Colonic mucosa (tissue), 4 donors: ENCODE results near the gene SLC25A25. TPM values are rescaled to one million over a fixed set of nuclear protein-coding genes. Genes with fewer than 3 reads are reported as not detected.

Experiments used
- DNase-seq: peaks from one replicate; pipeline ENCODE4 v3.0.0-alpha.2; 2020
- H3K27ac ChIP-seq: fragments of 200-600 bp; one replicate; pipeline ENCODE4 v1.8.0; 2021
- H3K27me3 ChIP-seq: fragments of 200-600 bp; one replicate; pipeline ENCODE4 v1.8.0; 2021
- H3K36me3 ChIP-seq: fragments of 200-600 bp; one replicate; pipeline ENCODE4 v1.8.0; 2021
- H3K4me1 ChIP-seq: fragments of 200-600 bp; one replicate; pipeline ENCODE4 v1.8.0; 2021; ENCODE audit warnings: mild to moderate bottlenecking
- H3K4me3 ChIP-seq: fragments of 200-600 bp; one replicate; pipeline ENCODE4 v1.8.0; 2021
- H3K9ac ChIP-seq, 2 donors: one replicate each; pipeline ENCODE4 v1.7.0; 2013; ENCODE audit warnings: control low read depth in 2 of 2, low read depth in 2 of 2, low read length in 2 of 2
- H3K9me3 ChIP-seq: fragments of 200-600 bp; one replicate; pipeline ENCODE4 v1.8.0; 2021
- intact Hi-C: fragments of 100-400 bp; cut with DNase I; formaldehyde crosslinking; loops from one replicate; pipeline ENCODE4 v1.14.1; 2022
- total RNA-seq, 2 donors: library from RNA; stranded (reverse); fragmentation: NEBNext Ultra II Directional in 1 of 2; extraction: Animal tissue kit (Norgen Biotek cat#: 25700) in 1 of 2; gene quantifications; one replicate each; pipeline ENCODE4 v1.2.1, GENCODE V29; 2021
- TF ChIP-seq, protein P1 (sequence below): fragments of 200-600 bp; IDR thresholded peaks from one replicate; pipeline ENCODE4 v1.8.0; 2022; ENCODE audit warnings: antibody characterized with exemption, mild to moderate bottlenecking
- donor health status: healthy.
- donor health status: DM: no; HTN: no; CAD: no.
- donor health status: DM: no; HTN: no; CAD: no.

Gene SLC25A25
- total RNA-seq, 2 donors from 2014 or later, result 12.3 to 19.7 TPM

DNA sequence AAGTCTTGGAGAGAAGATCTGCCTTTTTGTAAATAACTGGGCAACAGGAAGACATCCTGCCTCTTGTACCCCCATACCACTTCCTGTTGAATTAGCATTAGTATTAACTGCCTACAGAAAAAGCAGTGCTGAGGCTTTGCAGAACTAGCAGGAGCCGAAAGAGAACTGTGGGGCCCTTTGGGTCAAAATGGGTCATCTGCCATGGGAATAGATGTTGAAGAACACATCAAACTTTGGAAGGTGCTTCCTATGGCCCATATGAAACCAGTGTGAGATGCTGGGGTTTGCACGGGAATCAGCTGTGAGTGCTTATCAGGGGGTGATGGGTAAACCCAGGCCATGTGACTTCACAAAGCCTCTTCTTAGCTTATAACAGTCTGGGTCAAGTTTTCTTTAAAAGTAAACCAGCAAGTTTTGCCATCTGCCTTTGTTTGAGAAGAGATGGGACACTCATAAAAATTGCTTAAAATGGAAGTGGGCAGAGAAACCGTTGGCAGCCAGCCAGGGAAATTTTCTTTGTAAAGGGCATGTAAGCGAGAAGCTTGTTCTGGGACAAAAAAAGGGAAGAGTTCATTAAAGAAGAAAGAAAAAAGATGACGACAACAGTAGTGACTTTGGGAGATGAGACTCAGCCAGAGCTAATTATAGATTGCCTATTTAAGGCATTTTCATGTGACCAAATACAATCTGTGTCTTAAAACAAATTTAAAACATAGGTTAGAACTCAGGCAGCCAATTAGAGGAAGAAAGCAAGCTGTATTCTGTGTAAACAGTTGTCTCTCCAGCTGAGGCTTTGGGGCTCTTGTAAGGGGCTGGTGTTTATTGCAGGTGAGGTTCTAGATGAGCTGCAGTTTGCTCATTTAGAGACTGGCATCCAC lies 4.4 kb downstream of the SLC25A25 start:
- no peaks in the 10 kb centered on the region for H3K9me3 ChIP-seq
- no peaks in the 10 kb centered on the region for H3K27me3 ChIP-seq
- intact Hi-C loops, result no loop called here
- H3K9ac ChIP-seq, result peak overlapping the region in 1 of 2 donors; percentile 82
- TF ChIP-seq, protein P1, sequence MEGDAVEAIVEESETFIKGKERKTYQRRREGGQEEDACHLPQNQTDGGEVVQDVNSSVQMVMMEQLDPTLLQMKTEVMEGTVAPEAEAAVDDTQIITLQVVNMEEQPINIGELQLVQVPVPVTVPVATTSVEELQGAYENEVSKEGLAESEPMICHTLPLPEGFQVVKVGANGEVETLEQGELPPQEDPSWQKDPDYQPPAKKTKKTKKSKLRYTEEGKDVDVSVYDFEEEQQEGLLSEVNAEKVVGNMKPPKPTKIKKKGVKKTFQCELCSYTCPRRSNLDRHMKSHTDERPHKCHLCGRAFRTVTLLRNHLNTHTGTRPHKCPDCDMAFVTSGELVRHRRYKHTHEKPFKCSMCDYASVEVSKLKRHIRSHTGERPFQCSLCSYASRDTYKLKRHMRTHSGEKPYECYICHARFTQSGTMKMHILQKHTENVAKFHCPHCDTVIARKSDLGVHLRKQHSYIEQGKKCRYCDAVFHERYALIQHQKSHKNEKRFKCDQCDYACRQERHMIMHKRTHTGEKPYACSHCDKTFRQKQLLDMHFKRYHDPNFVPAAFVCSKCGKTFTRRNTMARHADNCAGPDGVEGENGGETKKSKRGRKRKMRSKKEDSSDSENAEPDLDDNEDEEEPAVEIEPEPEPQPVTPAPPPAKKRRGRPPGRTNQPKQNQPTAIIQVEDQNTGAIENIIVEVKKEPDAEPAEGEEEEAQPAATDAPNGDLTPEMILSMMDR, result no peak
- peak; percentile 95 for DNase-seq
- no peaks in the 10 kb centered on the region for H3K36me3 ChIP-seq
- H3K4me3 ChIP-seq, result no peak overlapping the region
- peak overlapping the region; percentile 86 for H3K27ac ChIP-seq
- peaks cover 31% of the 10 kb centered on the region for H3K4me1 ChIP-seq

DNA sequence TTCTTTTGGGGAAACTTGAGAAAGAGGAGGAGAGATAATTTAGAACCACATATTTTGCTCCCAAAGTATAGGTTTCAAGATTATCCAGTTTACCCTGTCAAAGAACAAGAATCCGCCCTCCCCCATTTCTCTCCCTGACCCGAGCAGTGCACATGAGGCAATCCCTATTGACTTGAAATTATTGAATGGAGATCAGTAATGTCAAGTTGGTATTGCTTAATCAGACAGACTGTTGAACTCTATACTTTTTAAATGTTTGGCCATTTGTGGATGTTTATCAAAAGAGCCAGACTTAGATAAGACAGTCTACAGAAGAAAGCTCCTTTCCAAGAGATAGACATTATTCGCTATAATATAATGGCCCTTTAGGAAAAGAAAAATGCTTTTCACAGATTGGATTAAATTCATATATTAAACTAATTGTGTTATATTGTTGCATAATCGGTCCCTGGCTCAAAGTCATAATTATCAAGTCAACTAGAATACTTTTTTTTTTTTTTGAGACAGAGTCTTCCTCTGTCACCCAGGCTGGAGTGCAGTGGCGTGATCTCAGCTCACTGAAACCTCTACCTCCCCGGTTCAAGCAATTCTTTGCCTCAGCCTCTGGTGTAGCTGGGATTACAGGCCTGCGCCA lies 5.3 kb downstream of the SLC25A25 start:
- peak overlapping the region in 1 of 2 donors; percentile 82 for H3K9ac ChIP-seq
- intact Hi-C loops, result no loop called here
- DNase-seq, result no peak

DNA sequence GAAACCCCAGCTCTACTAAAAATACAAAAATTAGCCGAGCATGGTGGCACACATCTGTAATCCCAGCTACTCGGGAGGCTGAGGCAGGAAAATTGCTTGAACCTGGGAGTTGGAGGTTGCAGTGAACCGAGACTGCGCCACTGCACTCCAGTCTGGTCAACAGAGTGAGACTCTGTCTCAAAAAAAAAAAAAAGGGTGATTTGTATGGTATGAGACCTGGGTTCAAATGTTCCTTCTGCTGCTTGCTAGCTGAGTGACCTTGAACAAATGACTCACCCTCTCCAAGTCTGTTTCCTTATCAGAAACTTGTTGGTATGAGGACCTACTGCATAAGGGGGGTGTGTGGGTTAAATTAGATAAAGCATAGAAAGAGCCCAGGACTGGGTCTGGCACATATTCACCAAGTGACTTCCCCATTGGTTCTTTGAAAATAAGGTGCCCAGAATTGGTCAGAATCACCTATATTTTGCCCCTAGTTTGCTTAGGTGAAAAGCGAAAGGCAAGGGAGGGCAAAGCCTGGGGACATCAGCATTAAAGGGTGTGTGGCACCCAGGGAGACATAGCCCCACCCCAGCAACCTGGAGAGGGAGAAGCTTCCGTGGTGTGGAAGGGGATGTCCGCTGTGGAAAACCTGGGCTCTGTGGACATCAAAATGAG lies 9.9 kb downstream of the SLC25A25 start:
- Histone ChIP-seq H3K27me3 (no peaks in the 10 kb centered on the region), H3K4me3 (no peak overlapping the region), H3K9ac (peak overlapping the region; percentile 36 to 73), H3K9me3 (no peaks in the 10 kb centered on the region), H3K4me1 (peaks cover 12% of the 10 kb centered on the region), H3K27ac (peak overlapping the region; percentile 84), H3K36me3 (no peaks in the 10 kb centered on the region)
- intact Hi-C loops, result no loop called here
- no peak for DNase-seq
- TF ChIP-seq, protein P1, result no peak

More for the DNA sequence above, 5.3 kb downstream of the SLC25A25 start:
- Histone ChIP-seq H3K4me3 (no peak overlapping the region), H3K9me3 (no peaks in the 10 kb centered on the region), H3K27ac (peak overlapping the region; percentile 86), H3K36me3 (no peaks in the 10 kb centered on the region), H3K27me3 (no peaks in the 10 kb centered on the region), H3K4me1 (peaks cover 34% of the 10 kb centered on the region)
- TF ChIP-seq, protein P1, result no peak

DNA sequence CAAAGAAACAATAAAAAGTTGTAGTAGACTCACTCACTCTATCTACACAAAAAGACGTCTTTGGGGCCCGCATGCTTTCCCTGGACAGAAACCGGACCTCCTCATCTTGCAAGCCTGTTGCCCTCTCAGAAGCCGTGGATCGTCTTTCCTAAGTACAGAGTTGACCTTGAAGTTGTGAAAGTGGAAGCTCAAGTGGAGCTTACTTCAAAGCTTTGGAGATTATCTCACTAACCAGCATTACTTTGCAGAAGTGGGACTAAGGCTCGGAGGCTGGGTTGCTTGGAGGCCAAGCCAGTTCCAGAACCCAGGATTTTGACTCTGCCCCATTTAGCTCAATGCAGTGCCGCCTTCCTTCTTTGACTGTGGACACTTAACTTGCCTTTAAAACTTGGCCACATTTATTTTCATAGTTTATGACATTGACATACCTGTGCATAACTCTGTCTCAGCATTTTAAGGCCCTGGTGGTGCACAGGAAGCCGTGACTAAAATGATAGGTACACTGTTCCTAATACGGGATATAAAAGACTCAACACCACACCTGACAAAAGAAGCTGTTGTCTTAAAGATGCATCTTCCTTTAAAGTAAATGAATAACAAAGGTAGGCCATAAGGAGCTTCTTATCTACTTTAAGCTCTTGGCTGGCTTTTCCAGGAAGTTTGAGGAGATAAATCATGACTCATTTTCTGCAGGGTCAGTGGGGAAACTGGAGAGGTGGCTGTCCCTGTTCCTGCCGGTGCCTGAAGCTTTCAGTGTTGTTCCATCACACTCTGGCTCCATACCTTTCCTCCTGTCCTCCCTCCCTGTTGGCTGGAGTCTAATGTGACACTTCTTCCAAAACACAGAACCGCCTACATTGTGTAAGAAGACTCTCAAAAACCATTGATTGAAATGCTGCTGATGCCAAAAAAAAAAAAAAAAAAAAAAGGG lies 10.7 kb downstream of the SLC25A25 start:
- Histone ChIP-seq H3K9me3 (no peaks in the 10 kb centered on the region), H3K27me3 (no peaks in the 10 kb centered on the region), H3K4me1 (peaks cover 4% of the 10 kb centered on the region), H3K4me3 (no peak overlapping the region), H3K27ac (peak overlapping the region; percentile 84), H3K36me3 (no peaks in the 10 kb centered on the region), H3K9ac (peak overlapping the region; percentile 36 to 73)
- peak; percentile 75 for DNase-seq
- TF ChIP-seq, protein P1, result no peak
- intact Hi-C loops, result no loop called here
